ENCODE measurements around the gene DCC.

DNA sequence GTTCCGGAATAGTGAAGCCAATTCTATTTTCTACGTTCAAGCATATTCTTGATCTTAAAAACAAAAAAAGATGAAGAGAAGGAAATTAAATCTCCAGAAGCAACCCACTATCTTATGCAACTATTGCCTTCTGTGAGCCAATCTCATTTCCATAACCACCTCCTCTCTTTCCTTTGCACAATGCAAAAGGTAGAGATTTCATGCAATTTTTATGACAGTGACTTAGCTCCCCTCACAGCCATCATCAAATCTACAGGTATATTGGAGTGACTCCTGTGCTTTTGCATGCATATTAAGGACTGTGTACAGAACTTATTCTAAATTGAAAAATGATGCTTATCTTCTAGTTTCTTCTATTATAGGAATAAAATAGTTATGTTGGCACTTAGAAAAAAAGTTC, 191.8 kb downstream of the DCC start:
- TF ChIP-seq, protein P1, sequence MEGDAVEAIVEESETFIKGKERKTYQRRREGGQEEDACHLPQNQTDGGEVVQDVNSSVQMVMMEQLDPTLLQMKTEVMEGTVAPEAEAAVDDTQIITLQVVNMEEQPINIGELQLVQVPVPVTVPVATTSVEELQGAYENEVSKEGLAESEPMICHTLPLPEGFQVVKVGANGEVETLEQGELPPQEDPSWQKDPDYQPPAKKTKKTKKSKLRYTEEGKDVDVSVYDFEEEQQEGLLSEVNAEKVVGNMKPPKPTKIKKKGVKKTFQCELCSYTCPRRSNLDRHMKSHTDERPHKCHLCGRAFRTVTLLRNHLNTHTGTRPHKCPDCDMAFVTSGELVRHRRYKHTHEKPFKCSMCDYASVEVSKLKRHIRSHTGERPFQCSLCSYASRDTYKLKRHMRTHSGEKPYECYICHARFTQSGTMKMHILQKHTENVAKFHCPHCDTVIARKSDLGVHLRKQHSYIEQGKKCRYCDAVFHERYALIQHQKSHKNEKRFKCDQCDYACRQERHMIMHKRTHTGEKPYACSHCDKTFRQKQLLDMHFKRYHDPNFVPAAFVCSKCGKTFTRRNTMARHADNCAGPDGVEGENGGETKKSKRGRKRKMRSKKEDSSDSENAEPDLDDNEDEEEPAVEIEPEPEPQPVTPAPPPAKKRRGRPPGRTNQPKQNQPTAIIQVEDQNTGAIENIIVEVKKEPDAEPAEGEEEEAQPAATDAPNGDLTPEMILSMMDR (conservative IDR thresholded peaks at IDR 0.05), result no peak
- no peak for TF ChIP-seq ZFX (IDR thresholded peaks at IDR 0.05)

Measured in C4-2B (cell line).